ENCODE results near the gene ADRA2C. TPM values are rescaled to one million over a fixed set of nuclear protein-coding genes. Genes with fewer than 3 reads are reported as not detected.

ADRA2C gene
- total RNA-seq, 1 experiment from 2014 or later: 23.5 TPM

GRCh38 chr4:3789587-3789986, 23.4 kb downstream of the ADRA2C start:
- 0 out of 2 replicates have a peak, but pooled peaks cover 8% of the 10 kb centered on the region for H3K4me1 ChIP-seq (ENCODE audit: control insufficient read depth, insufficient read depth, low read length)
- H3K9me3 ChIP-seq (ENCODE audit: control insufficient read depth, insufficient read depth, low read depth, low read length): no peaks in the 10 kb centered on the region
- BruUV-seq (replicated peaks): no TSS peak
- H3K27me3 ChIP-seq (ENCODE audit: control insufficient read depth, insufficient read depth, low read length): no peaks in the 10 kb centered on the region
- POLR2A ChIA-PET: no interaction called here
- no peak overlapping the region for H3K27ac ChIP-seq (ENCODE audit: low read length)
- no peak for DNase-seq (ENCODE audit: low read depth, low spot score)
- no peak overlapping the region for H3K4me3 ChIP-seq (ENCODE audit: low read depth in 2 of 2, low read length in 2 of 2)
- intact Hi-C loops (cut with micrococcal nuclease; ENCODE audit: unreplicated experiment) (no loop called here), in situ Hi-C loops (cut with HindIII; ENCODE audit: low pct_unique_long_range_greater_than_20kb, low sequenced_read_pairs) (no loop called here)
- no peaks in the 10 kb centered on the region for H3K36me3 ChIP-seq (ENCODE audit: control insufficient read depth, insufficient read depth, low read length)
- ATAC-seq: no peak
- CTCF ChIA-PET: interaction anchor here (0.9 kb wide), 1 partner anchor 91 kb away, joined by 9 read pairs; no protein-coding TSS in a partner anchor
- no peak for TF ChIP-seq REST (IDR thresholded peaks at IDR 0.05; ENCODE audit: insufficient read depth in 1 of 2, low read depth in 2 of 2, low read length in 1 of 2)
- TF ChIP-seq POLR2AphosphoS5 (IDR thresholded peaks at IDR 0.05; ENCODE audit: low read depth, low read length): no peak
- no peak for TF ChIP-seq CTCF (IDR thresholded peaks at IDR 0.05)
- no peak for TF ChIP-seq SIN3A (IDR thresholded peaks at IDR 0.05; ENCODE audit: borderline replicate concordance, insufficient read depth, low read depth, low read length)
- no peak for TF ChIP-seq TCF7L2 (IDR thresholded peaks at IDR 0.05; ENCODE audit: low read depth, low read length)

- 0 out of 2 replicates have a peak, but pooled peaks cover 8% of the 10 kb centered on the region for H3K4me1 ChIP-seq (ENCODE audit: control insufficient read depth, insufficient read depth, low read length)
- POLR2A ChIA-PET: no interaction called here
Measured at GRCh38 chr4:3790006-3790561, 23.9 kb downstream of the ADRA2C start.

More at GRCh38 chr4:3790006-3790561, 23.9 kb downstream of the ADRA2C start:
- intact Hi-C loops (cut with micrococcal nuclease; ENCODE audit: unreplicated experiment) (no loop called here), in situ Hi-C loops (cut with HindIII; ENCODE audit: low pct_unique_long_range_greater_than_20kb, low sequenced_read_pairs) (no loop called here)
- Histone ChIP-seq H3K36me3 (ENCODE audit: control insufficient read depth, insufficient read depth, low read length) (no peaks in the 10 kb centered on the region), H3K27me3 (ENCODE audit: control insufficient read depth, insufficient read depth, low read length) (no peaks in the 10 kb centered on the region), H3K4me3 (ENCODE audit: low read depth in 2 of 2, low read length in 2 of 2) (no peak overlapping the region), H3K9me3 (ENCODE audit: control insufficient read depth, insufficient read depth, low read depth, low read length) (no peaks in the 10 kb centered on the region), H3K27ac (ENCODE audit: low read length) (no peak overlapping the region)
- ATAC-seq (no peak), DNase-seq (ENCODE audit: low read depth, low spot score) (no peak)
- 0 out of 4 replicates have a peak, but pooled peaks of 1 of the 2 experiments have one; percentile 7 for TF ChIP-seq REST (IDR thresholded peaks at IDR 0.05; ENCODE audit: insufficient read depth in 1 of 2, low read depth in 2 of 2, low read length in 1 of 2)
- no peak for TF ChIP-seq SIN3A (IDR thresholded peaks at IDR 0.05; ENCODE audit: borderline replicate concordance, insufficient read depth, low read depth, low read length)
- no peak for TF ChIP-seq TCF7L2 (IDR thresholded peaks at IDR 0.05; ENCODE audit: low read depth, low read length)
- CTCF ChIA-PET: interaction anchor here (0.6 to 0.9 kb wide), 3 partner anchors 8 to 91 kb away, joined by 3 to 9 read pairs (median 4); no protein-coding TSS in a partner anchor
- BruUV-seq (replicated peaks): no TSS peak

Data from Panc1 (cell line).